ENCODE data around the gene GRAP2. TPM values are rescaled to one million over a fixed set of nuclear protein-coding genes. Genes with fewer than 3 reads are reported as not detected.
"Not testable (repeated sequence)": the region's sequence is repeated elsewhere in the genome, so short reads cannot be mapped to it uniquely, and the experiment has no call there.

Gene GRAP2
- total RNA-seq, 1 donor = 94.1 TPM

GRCh38 chr22:39973656-39974055 lies 72.8 kb downstream of the GRAP2 start:
- no peaks in the 10 kb centered on the region for H3K27me3 ChIP-seq (ENCODE audit: insufficient read depth, low read length)
- H3K4me1 ChIP-seq (ENCODE audit: insufficient read depth, low read length) = no peaks in the 10 kb centered on the region
- H3K4me3 ChIP-seq (ENCODE audit: low read length) = no peak overlapping the region
- no peaks in the 10 kb centered on the region for H3K9me3 ChIP-seq (ENCODE audit: low read depth, low read length)

GRCh38 chr22:39974065-39974464 lies 73.2 kb downstream of the GRAP2 start:
- Histone ChIP-seq H3K9me3 (ENCODE audit: low read depth, low read length) (no peaks in the 10 kb centered on the region), H3K4me1 (ENCODE audit: insufficient read depth, low read length) (no peaks in the 10 kb centered on the region), H3K4me3 (ENCODE audit: low read length) (no peak overlapping the region), H3K27me3 (ENCODE audit: insufficient read depth, low read length) (no peaks in the 10 kb centered on the region)

- H3K27me3 ChIP-seq (ENCODE audit: insufficient read depth, low read length) = no peaks in the 10 kb centered on the region
- no peaks in the 10 kb centered on the region for H3K9me3 ChIP-seq (ENCODE audit: low read depth, low read length)
- no peaks in the 10 kb centered on the region for H3K4me1 ChIP-seq (ENCODE audit: insufficient read depth, low read length)
- no peak overlapping the region for H3K4me3 ChIP-seq (ENCODE audit: low read length)
Measured at GRCh38 chr22:39979048-39979447, 78.2 kb downstream of the GRAP2 start.

GRCh38 chr22:39979458-39979857 lies 78.6 kb downstream of the GRAP2 start:
- no peak overlapping the region for H3K4me3 ChIP-seq (ENCODE audit: low read length)
- no peaks in the 10 kb centered on the region for H3K9me3 ChIP-seq (ENCODE audit: low read depth, low read length)
- H3K27me3 ChIP-seq (ENCODE audit: insufficient read depth, low read length) = no peaks in the 10 kb centered on the region
- H3K4me1 ChIP-seq (ENCODE audit: insufficient read depth, low read length) = no peaks in the 10 kb centered on the region

- Histone ChIP-seq H3K4me3 (ENCODE audit: low read length) (no peak overlapping the region), H3K4me1 (ENCODE audit: insufficient read depth, low read length) (no peaks in the 10 kb centered on the region), H3K9me3 (ENCODE audit: low read depth, low read length) (no peaks in the 10 kb centered on the region), H3K27me3 (ENCODE audit: insufficient read depth, low read length) (no peaks in the 10 kb centered on the region)
Measured at GRCh38 chr22:39980596-39980995, 79.7 kb downstream of the GRAP2 start.

- Histone ChIP-seq H3K9me3 (ENCODE audit: low read depth, low read length) (no peaks in the 10 kb centered on the region), H3K4me3 (ENCODE audit: low read length) (no peak overlapping the region), H3K27me3 (ENCODE audit: insufficient read depth, low read length) (no peaks in the 10 kb centered on the region)
Measured at GRCh38 chr22:39983346-39983745, 82.5 kb downstream of the GRAP2 start.

GRCh38 chr22:39984006-39984405 lies 83.1 kb downstream of the GRAP2 start:
- Histone ChIP-seq H3K9me3 (ENCODE audit: low read depth, low read length) (no peaks in the 10 kb centered on the region), H3K4me1 (ENCODE audit: insufficient read depth, low read length) (no peaks in the 10 kb centered on the region), H3K4me3 (ENCODE audit: low read length) (no peak overlapping the region), H3K27me3 (ENCODE audit: insufficient read depth, low read length) (no peaks in the 10 kb centered on the region)

More at GRCh38 chr22:39983346-39983745, 82.5 kb downstream of the GRAP2 start:
- no peaks in the 10 kb centered on the region for H3K4me1 ChIP-seq (ENCODE audit: insufficient read depth, low read length)

GRCh38 chr22:39984746-39985145 lies 83.9 kb downstream of the GRAP2 start:
- Histone ChIP-seq H3K4me3 (ENCODE audit: low read length) (no peak overlapping the region), H3K9me3 (ENCODE audit: low read depth, low read length) (no peaks in the 10 kb centered on the region), H3K4me1 (ENCODE audit: insufficient read depth, low read length) (no peaks in the 10 kb centered on the region), H3K27me3 (ENCODE audit: insufficient read depth, low read length) (no peaks in the 10 kb centered on the region)

GRCh38 chr22:39985383-39986035 lies 84.6 kb downstream of the GRAP2 start:
- H3K27me3 ChIP-seq (ENCODE audit: insufficient read depth, low read length) = no peaks in the 10 kb centered on the region
- H3K9me3 ChIP-seq (ENCODE audit: low read depth, low read length) = no peaks in the 10 kb centered on the region
- no peak overlapping the region for H3K4me3 ChIP-seq (ENCODE audit: low read length)
- H3K4me1 ChIP-seq (ENCODE audit: insufficient read depth, low read length) = no peaks in the 10 kb centered on the region

- Histone ChIP-seq H3K9me3 (ENCODE audit: low read depth, low read length) (no peaks in the 10 kb centered on the region), H3K27me3 (ENCODE audit: insufficient read depth, low read length) (peaks cover 17% of the 10 kb centered on the region), H3K4me3 (ENCODE audit: low read length) (no peak overlapping the region), H3K4me1 (ENCODE audit: insufficient read depth, low read length) (no peaks in the 10 kb centered on the region)
Measured at GRCh38 chr22:39988386-39989114, 87.7 kb downstream of the GRAP2 start.

- no peak overlapping the region for H3K4me3 ChIP-seq (ENCODE audit: low read length)
- H3K9me3 ChIP-seq (ENCODE audit: low read depth, low read length) = no peaks in the 10 kb centered on the region
Measured at GRCh38 chr22:39989633-39990032, 88.7 kb downstream of the GRAP2 start.

GRCh38 chr22:39990686-39991085 lies 89.8 kb downstream of the GRAP2 start:
- Histone ChIP-seq H3K27me3 (ENCODE audit: insufficient read depth, low read length) (peaks cover 34% of the 10 kb centered on the region), H3K4me1 (ENCODE audit: insufficient read depth, low read length) (peaks cover 10% of the 10 kb centered on the region), H3K9me3 (ENCODE audit: low read depth, low read length) (no peaks in the 10 kb centered on the region), H3K4me3 (ENCODE audit: low read length) (no peak overlapping the region)

More at GRCh38 chr22:39989633-39990032, 88.7 kb downstream of the GRAP2 start:
- H3K27me3 ChIP-seq (ENCODE audit: insufficient read depth, low read length) = peaks cover 27% of the 10 kb centered on the region
- peaks cover 4% of the 10 kb centered on the region for H3K4me1 ChIP-seq (ENCODE audit: insufficient read depth, low read length)

- Histone ChIP-seq H3K27me3 (ENCODE audit: insufficient read depth, low read length) (peaks cover 40% of the 10 kb centered on the region), H3K9me3 (ENCODE audit: low read depth, low read length) (no peaks in the 10 kb centered on the region), H3K4me3 (ENCODE audit: low read length) (no peak overlapping the region), H3K4me1 (ENCODE audit: insufficient read depth, low read length) (peaks cover 10% of the 10 kb centered on the region)
Measured at GRCh38 chr22:39991159-39991860, 90.4 kb downstream of the GRAP2 start.

- H3K9me3 ChIP-seq (ENCODE audit: low read depth, low read length) = no peaks in the 10 kb centered on the region
- H3K4me1 ChIP-seq (ENCODE audit: insufficient read depth, low read length) = peaks cover 10% of the 10 kb centered on the region
- no peak overlapping the region for H3K4me3 ChIP-seq (ENCODE audit: low read length)
- peaks cover 47% of the 10 kb centered on the region for H3K27me3 ChIP-seq (ENCODE audit: insufficient read depth, low read length)
Measured at GRCh38 chr22:39992088-39992826, 91.4 kb downstream of the GRAP2 start.

GRCh38 chr22:39992894-39993293 lies 92.0 kb downstream of the GRAP2 start:
- not testable (repeated sequence) for H3K4me3 ChIP-seq (ENCODE audit: low read length); H3K9me3 ChIP-seq (ENCODE audit: low read depth, low read length); H3K4me1 ChIP-seq (ENCODE audit: insufficient read depth, low read length)
- peaks cover 47% of the 10 kb centered on the region for H3K27me3 ChIP-seq (ENCODE audit: insufficient read depth, low read length)

All from mononuclear cell (primary cell).